HG02763 (cell line): ENCODE results near the gene C4orf50.

Experiments
- ATAC-seq: cut with Tn5 transposase; IDR thresholded peaks from one replicate; pipeline ENCODE4 v1.9.1; 2021; ENCODE audit warnings: mild to moderate bottlenecking, moderate library complexity; ENCODE audit not compliant: unreplicated experiment

Gene C4orf50

GRCh38 chr4:5925419-5926200 is 92.6 kb downstream of the C4orf50 start:
- no peak for ATAC-seq

DNA sequence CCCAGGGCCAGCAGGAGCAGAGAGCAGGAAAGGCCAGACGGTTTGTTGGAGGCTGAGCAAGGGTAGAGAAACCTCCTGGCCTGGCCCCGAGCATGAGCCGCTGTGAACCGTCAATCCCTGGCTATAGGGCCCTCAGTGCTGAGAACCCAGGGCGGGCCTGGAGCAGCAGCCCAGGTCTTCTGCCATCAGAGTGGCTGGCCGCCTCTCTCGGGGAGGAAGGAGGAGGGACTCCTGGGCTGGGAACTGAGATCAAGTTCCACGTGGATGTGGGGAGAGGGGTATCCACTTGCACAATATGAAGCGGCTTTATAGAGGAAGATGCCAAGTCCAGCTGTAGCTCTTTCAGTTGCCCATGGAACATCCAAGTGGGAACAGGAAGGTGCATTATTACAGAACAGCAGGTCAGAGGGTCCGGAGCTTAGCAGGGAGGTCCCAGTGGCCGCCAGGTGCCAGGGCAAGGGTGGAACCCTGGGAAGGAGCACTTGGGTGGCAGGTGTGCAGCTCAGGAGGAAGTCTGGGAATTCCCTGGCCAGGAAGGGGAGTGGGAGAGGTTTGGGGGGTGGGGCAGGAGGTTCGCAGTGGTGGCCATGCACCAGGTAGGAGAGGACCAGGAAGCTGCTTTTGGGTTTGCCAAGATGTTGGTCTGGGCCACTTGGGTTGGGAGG is 93.6 kb downstream of the C4orf50 start:
- no peak for ATAC-seq

- ATAC-seq = no peak
Measured at GRCh38 chr4:5923376-5923775, 94.9 kb downstream of the C4orf50 start.

DNA sequence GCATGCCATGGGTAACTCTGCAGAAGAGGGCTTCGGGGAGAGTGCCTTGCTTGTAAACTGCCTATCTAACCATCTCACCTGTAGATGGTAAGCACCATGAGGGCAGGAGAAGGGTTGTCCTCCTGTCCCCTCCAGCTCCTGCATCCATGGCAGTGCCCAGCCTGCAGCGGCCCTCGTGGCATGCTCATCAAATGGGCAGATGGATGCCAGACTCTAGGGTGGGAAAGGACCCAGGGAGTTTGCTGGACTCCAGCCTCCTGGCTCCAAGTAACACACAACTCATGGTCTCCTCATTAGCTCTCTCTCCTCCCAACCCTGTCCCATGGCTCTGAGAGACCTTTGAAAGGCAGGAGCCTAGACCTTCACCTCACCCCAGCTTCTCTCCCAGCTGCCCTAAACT is 95.7 kb downstream of the C4orf50 start:
- ATAC-seq = no peak

GRCh38 chr4:5921981-5922380 is 96.2 kb downstream of the C4orf50 start:
- no peak for ATAC-seq

- ATAC-seq = no peak
Measured at GRCh38 chr4:5921101-5921980, 96.9 kb downstream of the C4orf50 start.

- no peak for ATAC-seq
Measured at GRCh38 chr4:5919571-5919970, 98.7 kb downstream of the C4orf50 start.

- no peak for ATAC-seq
Measured at GRCh38 chr4:5919044-5919443, 99.2 kb downstream of the C4orf50 start.

DNA sequence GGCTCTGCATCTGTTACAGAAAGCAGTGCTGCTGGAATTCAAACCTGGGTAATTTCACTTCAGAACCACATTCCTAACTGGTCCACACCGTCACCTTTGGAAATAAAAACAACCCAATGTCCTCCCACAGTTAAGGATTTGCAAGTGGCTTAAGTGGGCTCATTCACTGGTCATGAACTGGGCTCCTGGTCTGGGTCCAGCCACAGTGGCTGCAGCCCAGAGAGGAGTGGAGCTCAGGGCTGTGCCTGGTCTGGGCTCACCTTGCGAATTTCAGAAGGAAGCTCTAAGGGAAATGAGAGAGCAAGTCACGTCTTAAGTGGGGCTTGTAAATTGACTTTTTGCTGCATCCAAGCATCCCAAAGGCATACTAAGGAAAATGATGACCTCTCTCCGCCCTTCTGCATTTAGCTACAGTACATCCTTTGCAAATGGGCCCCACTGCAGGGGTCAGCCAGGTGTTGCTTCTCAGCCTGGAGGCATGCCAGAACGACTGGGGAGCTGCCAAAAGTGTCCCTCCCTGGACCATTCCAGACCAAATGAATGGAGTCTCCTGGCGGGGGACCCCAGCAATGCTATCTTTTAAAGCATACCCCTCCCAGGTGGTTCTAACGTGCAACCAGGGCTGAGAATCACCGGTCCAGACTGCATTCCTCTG is 99.8 kb downstream of the C4orf50 start:
- ATAC-seq = no peak

- ATAC-seq = no peak
Measured at GRCh38 chr4:5917672-5918071, 100.6 kb downstream of the C4orf50 start.

- ATAC-seq = no peak
Measured at GRCh38 chr4:5916229-5916628, 102.0 kb downstream of the C4orf50 start.

GRCh38 chr4:5913454-5913853 is 104.8 kb downstream of the C4orf50 start:
- no peak for ATAC-seq

DNA sequence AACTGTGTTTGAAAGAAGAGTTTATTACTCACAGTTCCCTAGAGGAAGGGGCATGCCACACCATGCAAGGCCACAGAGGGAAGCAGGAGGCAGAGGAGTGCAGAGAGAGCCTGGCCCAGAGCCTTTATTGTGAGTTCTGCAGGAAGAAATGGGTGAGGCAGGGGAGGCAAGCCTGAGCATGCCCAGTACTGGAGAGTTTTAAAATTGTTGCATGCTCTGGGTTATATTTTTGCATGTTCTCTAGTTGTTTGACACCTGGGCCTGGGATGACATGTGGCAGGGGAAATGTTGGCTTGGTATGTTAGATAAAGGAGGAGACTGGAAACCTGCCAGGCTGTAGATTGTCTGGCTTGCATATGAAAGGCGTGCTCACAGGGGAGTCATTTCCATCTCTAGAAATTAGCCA is 105.6 kb downstream of the C4orf50 start:
- ATAC-seq = no peak

DNA sequence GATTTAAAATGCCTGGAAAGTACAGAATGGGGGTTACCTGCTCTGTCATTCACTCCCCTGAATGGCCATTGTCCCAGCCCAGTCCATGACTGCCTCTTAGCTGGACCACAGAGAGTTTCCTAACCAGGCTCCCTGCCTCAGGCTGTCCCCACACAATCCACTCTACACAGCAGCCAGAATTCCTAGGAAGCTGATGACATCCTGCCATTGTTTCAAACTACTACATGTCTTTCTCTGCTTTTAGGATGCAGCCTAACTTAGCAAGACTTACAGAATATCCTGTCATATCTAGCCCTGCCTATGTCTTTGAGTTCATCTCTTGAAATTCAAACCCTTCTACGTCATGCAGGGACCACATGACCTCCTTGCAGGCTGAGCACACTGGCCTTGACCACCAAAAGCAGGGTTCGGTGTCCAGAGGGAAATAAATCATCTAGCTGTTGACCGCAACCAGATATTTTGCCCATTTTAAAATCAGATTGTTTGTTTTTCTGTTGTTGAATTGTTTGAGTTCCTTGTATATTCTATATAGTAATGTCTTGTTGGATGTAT is 109.3 kb downstream of the C4orf50 start:
- ATAC-seq = no peak

DNA sequence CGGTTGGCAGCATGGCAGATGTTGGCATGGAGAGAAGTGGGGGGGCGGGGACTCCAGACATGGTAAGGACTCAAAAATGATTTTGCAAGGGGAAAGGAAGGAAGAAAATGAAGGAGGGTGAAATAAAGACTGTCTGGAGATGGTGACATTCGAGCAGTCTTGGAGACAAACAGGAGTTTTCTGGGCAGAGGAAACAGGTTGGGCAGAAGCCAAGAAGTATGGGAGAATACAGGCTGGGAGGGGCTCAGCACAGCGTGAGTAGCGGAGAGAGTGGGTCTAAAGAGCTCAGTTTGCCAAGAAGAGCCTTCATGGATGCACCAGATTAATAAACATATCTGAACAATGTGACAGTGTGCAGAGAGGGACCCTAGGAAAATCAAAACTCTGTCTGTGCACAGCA is 112.0 kb downstream of the C4orf50 start:
- ATAC-seq = no peak

- no peak for ATAC-seq
Measured at GRCh38 chr4:5905714-5906113, 112.5 kb downstream of the C4orf50 start.

- ATAC-seq = no peak
Measured at GRCh38 chr4:5900844-5901243, 117.4 kb downstream of the C4orf50 start.

- ATAC-seq = no peak
Measured at GRCh38 chr4:5899881-5900280, 118.3 kb downstream of the C4orf50 start.

GRCh38 chr4:5899396-5899795 is 118.8 kb downstream of the C4orf50 start:
- no peak for ATAC-seq

DNA sequence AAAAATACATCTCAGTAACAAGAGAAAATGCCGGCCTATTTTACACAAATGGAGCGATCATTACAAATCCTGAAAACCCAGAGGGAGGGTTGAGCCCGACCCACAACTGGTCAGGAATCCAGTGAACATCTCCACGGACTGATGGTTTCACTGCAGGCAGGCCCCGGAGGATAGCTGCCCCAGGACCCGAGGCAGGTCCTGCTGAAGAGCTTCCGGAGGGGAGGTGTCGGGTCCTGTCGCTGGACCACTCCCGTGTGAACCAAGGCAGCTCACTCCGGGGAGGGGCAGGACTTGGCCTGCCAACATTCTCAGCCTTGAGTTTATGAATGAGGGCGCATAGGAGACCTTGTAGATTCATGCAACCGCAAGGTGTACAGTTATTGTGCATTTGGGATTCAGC is 120.6 kb downstream of the C4orf50 start:
- no peak for ATAC-seq

- ATAC-seq = no peak
Measured at GRCh38 chr4:5895287-5895686, 122.9 kb downstream of the C4orf50 start.
